NCI-H146 (cell line): ENCODE results near the gene ARFRP1.

ENCODE experiments used
- DNase-seq: peaks from one replicate; lab custom pipeline; 2025; lab: John Stamatoyannopoulos, UW

Gene ARFRP1

GRCh38 chr20:63690898-63691710, 16.7 kb downstream of the ARFRP1 start:
- no peak for DNase-seq

GRCh38 chr20:63690003-63690897, 17.5 kb downstream of the ARFRP1 start:
- DNase-seq, result no peak

- DNase-seq, result no peak
Observed at GRCh38 chr20:63689046-63690002, 18.5 kb downstream of the ARFRP1 start.

DNA sequence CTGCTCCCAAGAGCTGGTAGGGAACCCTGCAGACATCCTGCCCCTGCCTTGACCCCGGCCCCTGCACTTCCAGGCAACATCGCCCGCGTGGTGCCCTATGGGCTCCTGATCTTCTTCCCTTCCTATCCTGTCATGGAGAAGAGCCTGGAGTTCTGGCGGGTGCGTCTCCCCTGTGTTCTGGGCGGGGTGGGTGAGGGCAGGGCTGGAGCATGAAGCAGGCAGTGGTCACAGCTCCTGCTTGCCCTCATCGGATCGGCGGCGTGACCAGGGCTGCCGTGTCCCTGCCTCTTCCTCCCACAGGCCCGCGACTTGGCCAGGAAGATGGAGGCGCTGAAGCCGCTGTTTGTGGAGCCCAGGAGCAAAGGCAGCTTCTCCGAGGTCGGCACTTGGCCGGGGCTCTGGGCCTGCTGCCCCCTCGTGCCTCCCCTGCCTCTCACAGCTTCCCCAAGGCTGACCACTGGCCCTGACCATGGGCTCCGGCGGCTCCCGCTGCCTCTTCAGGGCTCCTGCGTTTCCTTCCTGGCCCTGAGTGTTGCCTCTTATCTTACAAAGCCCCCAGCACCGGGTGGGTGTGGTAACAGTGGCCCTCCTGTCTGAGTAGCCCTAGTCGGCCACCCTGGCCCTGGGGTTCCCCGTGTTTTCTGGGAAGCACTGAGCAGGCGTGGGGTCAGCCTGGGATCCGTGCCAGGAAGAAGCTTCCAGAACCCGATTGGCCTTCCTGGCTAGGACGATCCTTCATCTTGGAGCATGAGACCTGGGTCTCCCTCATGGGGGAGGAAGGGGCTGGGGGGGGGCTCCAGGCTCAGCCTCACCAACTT, 19.3 kb downstream of the ARFRP1 start:
- no peak for DNase-seq

- DNase-seq, result no peak
Observed at GRCh38 chr20:63687419-63688178, 20.2 kb downstream of the ARFRP1 start.

GRCh38 chr20:63686492-63687321, 21.1 kb downstream of the ARFRP1 start:
- DNase-seq, result no peak

DNA sequence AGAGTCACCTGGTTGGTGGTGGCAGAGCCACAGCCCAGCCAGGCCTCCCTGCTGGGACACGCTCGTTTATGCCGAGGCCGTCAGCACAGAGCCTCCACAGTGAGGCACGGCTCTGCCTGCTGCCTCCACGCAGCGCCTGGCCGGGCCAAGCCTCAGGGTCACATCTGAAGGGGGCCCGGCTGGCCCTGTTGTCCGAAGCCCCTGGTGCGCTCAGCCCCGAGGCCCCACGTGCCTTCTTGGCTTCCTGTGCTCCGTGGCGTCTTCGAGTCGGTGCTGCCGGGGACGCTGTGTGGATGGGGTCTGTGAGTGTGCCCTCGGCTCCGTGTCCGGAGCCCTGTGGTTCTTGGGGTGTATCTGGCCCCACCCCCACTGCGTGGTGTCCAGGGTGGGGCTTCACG, 21.7 kb downstream of the ARFRP1 start:
- no peak for DNase-seq

DNA sequence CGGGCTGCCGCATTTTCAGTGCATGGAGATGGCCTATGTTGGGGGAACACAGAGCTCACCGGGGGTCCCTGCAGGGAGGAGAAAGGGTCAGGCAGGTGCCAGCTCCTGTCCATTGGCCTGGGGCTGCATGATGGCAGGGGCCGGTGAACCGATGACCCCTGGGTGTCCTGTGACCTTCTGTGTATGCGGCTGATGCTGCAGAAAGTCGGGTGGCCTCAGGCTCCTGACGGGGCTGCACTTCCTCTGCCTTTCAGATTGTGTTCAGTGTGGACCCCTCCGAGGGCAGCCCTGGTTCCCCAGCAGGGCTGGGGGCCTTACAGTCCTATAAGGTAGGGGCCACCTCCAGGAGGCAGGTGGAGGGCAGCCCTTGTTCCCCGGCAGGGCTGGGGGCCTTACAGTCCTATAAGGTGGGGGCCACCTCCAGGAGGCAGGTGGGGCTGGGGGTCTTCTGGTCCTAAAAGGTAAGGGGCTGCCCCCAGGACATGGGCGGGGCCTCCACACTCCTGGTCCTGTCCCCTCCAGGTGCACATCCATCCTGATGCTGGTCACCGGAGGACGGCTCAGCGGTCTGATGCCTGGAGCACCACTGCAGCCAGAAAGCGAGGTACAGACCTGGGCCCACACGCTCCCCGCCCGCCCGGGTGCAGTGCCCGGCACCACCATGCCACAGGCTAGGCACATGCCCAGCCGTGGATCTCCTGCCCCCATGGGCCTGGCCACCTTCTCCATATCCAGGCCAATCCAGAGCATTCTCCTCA, 22.3 kb downstream of the ARFRP1 start:
- no peak for DNase-seq

GRCh38 chr20:63682384-63683139, 25.2 kb downstream of the ARFRP1 start:
- no peak for DNase-seq

DNA sequence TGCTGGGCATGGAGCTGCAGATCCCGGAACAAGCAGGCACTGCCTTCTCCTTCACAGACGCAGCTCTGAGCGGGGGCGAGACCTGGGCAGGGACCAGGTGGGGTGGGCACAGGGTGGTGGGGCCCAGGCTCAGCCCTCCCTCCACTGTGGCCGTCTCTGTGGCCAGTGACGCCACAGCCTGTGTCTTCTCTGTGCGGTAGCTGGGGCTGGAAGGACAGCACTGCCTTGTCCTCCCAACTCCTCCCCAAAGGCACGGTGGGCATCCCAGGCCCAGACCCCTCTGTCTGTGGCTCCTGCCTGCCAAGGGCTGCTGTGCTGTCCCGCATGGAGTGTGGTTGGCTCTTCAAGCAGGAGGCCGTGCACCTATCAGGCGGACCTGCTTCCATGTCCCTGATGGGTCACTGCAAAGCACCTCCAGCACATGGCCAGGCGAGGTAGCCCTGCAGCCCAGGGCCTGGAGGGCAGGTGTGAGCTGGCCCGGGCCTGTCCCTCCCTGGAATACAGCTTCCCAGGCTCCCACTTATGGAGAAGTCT, 26.1 kb downstream of the ARFRP1 start:
- DNase-seq, result no peak

GRCh38 chr20:63680857-63681608, 26.7 kb downstream of the ARFRP1 start:
- no peak for DNase-seq

GRCh38 chr20:63680427-63680826, 27.3 kb downstream of the ARFRP1 start:
- DNase-seq, result no peak

DNA sequence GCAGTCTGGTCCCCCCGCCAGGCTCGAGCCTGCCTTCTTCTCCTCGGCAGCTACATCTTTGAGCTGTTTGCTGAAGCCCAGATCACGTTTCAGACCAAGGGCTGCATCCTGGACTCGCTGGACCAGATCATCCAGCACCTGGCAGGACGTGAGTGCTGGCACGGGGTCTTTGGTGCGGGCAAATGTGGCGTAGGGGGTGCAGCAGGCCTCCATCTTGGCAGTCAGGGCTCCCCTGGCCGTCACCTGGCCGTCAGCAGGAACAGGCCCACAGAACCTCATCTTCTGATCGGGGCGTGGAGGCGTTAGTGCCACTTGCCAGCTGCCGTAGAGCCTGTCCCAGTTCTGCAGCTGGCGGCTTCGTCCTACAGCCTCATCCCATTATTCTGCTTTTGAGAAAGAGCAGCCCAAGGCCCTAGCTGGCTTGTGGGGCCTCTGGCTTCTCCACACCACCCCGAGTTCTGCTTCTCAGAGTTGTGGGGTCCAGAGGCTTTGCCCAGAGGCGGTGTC, 27.9 kb downstream of the ARFRP1 start:
- no peak for DNase-seq

DNA sequence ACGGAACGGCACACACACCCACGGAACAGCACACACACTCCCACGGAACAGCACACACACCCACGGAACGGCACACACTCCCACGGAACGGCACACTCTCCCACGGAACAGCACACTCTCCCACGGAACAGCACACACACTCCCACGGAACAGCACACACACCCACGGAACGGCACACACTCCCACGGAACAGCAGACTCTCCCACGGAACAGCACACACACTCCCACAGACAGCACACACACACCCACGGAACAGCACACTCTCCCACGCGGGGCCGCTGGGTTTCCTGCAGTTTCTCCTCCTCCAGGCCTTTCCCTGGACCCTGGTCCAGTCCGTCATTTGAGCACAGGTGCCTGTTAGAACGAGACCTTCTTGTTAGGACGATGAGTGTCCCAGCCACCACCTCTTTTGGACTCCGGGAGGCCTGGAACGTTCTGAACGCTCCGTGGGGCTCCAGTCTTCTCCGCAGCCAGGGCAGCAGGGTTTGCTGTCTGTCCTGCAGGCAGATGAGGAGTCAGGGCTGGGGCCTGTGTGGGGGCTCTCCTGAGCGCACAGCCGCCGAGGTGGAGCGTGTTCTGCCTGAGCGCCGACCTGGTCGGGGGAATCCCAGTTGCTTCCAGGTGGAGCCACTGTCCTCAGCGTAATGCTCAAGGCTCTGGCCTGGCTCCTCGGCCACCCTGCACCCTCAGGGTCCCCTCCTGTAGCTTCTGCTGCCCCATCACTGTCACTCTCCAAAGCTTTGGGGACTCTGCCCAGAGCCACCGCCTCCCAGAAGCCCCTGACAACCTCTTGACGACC, 28.9 kb downstream of the ARFRP1 start:
- no peak for DNase-seq

DNA sequence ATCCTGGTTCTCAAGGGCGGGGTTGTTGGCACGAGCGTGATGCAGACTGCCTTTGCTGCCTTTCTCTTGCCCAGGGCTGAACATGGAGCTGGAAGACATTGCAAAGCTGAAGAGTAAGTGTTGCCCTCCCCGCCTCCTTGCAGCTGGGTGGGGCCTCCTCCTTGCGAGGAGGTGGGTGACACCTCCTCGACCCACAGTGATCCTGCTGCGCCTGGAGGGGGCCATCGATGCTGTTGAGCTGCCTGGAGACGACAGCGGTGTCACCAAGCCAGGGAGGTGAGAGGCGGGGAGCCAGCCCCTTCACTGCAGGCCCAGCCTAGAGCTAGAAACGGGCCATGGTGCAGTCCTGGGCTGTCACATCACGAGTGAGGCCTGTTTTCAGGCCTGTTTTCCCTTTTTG, 29.7 kb downstream of the ARFRP1 start:
- no peak for DNase-seq
